WI38 (cell line): ENCODE data around the gene TWNK.

ENCODE experiments used
- H3K4me3 ChIP-seq: 2 replicates; pipeline ENCODE4 v1.5.1; 2011; ENCODE audit warnings: low read depth, mild to moderate bottlenecking, control low read depth, low read length
- CTCF ChIP-seq: IDR thresholded peaks from 2 replicates; pipeline ENCODE4 v1.5.1; 2012; ENCODE audit warnings: low read depth, mild to moderate bottlenecking, control low read depth, low read length

TWNK gene

GRCh38 chr10:100976906-100977305 is 10.4 kb upstream of the TWNK start:
- no peak for TF ChIP-seq CTCF
- H3K4me3 ChIP-seq, result no peak overlapping the region

GRCh38 chr10:100977436-100977835 is 9.9 kb upstream of the TWNK start:
- no peak overlapping the region for H3K4me3 ChIP-seq
- TF ChIP-seq CTCF, result no peak

- no peak overlapping the region for H3K4me3 ChIP-seq
- TF ChIP-seq CTCF, result no peak
Observed at GRCh38 chr10:100978121-100978900, 9.0 kb upstream of the TWNK start.

GRCh38 chr10:100978901-100979195 is 8.5 kb upstream of the TWNK start:
- H3K4me3 ChIP-seq, result no peak overlapping the region
- TF ChIP-seq CTCF, result no peak

GRCh38 chr10:100979791-100980272 is 7.5 kb upstream of the TWNK start:
- no peak for TF ChIP-seq CTCF
- no peak overlapping the region for H3K4me3 ChIP-seq

- H3K4me3 ChIP-seq, result no peak overlapping the region
- no peak for TF ChIP-seq CTCF
Observed at GRCh38 chr10:100980311-100980710, 7.0 kb upstream of the TWNK start.

GRCh38 chr10:100980711-100981110 is 6.6 kb upstream of the TWNK start:
- no peak for TF ChIP-seq CTCF
- H3K4me3 ChIP-seq, result no peak overlapping the region
